GM18861 (cell line): ENCODE data around the gene AGFG1.
"Not testable (repeated sequence)": the region's sequence is repeated elsewhere in the genome, so short reads cannot be mapped to it uniquely, and the experiment has no call there.

Experiments
- ATAC-seq: cut with Tn5 transposase; IDR thresholded peaks from one replicate; pipeline ENCODE4 v1.9.1; 2021; ENCODE audit not compliant: unreplicated experiment

AGFG1 gene

DNA sequence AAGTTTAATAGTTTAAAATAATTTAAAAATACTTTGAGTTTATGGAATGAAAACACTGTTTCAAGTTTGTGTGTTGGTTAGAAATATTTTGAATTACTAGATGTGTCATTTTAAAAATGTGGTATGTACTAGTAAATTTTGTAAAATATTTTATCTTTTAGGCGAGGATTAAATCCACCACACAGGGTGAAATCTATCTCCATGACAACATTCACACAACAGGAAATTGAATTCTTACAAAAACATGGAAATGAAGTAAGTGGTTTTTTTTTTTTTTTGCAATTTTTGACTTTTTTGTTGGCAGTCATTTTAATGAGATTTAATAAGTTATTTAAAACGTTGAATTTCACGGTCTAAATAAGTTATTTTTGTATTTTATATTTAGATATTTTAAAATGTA, 19.4 kb downstream of the AGFG1 start:
- no peak for ATAC-seq

DNA sequence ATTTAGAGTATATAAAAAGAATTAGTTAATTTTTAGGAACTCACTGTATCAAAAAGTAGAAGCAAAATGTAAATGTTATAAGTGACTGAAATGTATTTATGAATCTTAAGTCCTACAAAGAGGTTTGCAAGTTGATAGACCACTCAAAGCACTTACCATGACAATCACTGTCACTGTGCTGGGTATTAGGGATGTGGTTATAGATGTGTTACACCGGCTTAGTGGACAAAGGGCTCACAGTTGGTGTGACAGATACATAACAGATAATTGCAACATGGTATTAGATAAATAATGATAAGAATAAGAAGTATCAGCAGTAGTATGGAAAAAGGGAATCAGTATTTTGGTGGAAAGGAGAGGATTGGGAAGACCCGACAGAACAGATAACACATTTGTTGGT, 21.6 kb downstream of the AGFG1 start:
- ATAC-seq, result no peak

DNA sequence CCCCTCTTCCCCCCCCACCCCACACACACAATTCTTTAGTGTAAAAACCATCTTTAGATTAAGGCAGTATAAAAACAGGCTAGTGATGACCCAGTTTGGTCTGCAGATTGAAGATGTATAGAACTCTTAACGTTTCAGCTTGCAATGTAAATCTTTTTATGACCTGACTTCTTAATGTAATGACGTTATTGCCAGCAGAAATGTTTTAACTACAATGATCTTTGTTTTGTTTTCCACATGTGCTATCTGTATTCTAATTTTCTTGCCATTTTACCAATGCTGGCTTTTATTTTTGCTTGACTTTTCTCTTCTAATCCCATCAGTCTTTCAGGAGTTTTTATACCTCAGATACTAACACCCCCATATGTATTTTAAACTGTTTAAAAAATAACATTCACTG, 25.2 kb downstream of the AGFG1 start:
- ATAC-seq, result no peak

DNA sequence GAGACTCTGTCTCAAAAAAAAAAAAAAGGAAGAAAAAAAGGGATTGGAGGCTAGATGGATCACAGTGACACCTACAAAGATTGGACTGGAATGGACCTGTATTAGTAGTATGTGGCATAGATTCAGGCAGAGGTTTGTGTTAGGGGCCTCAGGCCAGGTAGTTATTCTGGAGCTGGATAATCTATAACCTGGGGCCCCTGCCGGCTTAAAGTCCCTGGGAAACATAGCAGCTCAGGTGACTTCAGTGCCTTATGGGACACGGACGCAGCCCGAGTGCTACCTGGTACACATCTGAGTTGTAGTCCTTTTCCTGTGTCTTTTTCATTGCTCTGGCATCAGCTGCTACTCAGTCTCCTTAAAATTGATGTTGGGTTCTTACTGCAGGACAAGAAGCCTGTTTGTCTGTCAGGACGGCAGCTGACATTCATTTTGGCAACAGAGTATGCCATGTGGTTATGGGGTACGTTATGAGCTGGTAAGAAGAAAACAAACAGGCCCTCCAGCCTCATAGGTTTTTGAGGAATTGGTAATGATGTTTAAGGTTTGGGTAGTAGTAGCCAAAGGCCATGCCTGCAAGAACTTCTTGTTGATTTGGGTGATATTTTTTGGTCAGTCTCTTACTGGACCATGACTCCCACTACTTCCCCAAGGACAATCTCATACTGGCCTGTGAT, 27.8 kb downstream of the AGFG1 start:
- no peak for ATAC-seq

DNA sequence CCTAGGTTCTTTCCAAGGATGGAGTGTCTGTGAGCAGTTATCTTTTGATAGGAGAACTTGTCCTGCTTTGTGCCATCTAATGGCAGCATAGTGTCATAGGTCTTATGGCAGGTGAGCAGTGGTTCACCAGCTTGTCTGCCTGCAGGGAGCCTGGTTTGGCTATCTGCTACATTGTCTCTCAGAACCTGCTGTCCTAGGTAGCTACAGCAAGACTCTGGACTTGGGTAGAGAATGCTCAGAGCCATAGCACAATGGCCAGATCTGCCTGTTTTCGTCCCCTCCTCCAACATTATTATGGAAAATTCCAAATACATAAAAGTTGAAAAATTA, 28.3 kb downstream of the AGFG1 start:
- ATAC-seq, result no peak

DNA sequence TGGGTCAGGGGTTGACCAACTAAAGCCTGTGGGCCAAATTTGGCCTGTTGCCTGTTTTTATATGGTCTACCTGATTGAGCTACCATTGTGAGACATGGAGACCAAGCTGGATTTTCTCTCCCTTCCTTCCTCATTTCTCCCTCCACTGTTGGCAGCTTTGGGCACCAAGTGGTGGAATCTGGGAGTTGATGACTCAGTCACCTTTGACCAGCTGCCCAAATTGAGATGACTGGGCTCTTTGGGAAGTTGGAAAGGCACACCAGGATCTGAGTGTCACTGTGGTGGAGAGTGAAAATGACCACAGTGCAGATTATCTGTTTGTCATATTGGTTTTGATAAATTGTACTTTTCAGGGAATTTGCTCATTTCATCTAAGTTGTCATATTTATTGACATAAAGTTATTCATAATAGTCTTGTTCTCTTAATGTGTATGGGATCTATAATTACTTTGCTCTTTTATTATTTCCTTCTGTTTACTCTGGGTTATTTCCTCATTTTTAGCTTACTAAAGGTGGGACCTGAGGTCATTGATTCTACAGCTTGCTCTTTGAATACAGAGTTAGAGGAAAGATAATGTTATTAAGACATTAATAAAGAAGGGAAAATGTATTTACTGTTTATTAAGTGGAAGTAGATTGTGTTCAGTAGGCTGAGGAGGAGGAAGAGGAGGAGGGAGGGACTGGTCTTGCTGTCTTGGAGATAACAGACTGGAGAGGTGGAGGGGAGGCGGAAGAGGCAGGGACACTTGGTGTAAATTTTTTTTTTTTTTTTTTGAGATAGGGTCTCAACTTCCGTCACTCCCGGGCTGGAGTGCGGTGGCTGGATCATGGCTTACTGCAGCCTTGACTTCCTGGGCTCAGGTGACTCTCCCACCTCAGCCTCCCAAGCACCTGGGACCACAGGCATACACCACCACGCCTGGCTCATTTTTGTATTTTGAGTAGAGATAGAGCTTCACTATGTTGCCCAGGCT, 31.8 kb downstream of the AGFG1 start:
- ATAC-seq, result no peak

DNA sequence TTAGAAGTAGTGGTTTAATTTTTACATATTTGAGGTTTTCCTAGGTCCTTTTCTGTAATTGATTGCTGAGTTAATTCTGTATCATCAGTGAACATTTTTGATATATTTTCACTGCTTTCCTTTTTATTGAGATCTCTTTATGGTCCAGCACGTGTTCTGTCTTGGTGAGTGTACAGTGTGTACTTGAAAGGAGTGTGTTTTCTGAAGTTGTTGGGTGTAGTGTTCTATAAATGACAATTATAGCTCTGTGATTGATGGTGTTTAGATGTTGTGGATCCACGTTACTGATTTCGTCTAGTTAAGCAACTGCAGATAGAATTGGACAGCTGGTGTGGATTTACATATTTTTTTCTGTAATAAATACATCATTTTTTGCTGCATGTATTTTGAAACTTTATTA, 32.7 kb downstream of the AGFG1 start:
- ATAC-seq, result no peak

DNA sequence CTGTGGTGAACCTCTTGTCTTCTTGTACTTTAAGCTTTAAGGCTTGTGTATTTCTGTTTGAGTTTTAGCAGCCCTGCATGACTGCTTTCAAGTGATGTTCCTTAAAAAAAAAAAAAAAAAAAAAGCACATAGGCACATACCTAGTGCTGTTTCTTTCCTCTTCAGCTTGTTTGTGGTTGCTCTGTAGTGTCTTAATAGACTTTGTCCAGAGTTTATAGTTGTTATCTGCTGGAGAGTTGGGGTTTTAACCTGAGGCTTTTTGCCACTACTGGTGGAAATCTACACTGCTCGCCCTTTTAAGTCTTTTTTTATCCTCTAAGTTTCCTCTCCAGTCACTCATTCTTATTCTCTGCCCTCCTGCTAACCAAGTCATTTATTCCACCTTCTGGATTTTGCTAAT, 34.5 kb downstream of the AGFG1 start:
- ATAC-seq, result no peak

DNA sequence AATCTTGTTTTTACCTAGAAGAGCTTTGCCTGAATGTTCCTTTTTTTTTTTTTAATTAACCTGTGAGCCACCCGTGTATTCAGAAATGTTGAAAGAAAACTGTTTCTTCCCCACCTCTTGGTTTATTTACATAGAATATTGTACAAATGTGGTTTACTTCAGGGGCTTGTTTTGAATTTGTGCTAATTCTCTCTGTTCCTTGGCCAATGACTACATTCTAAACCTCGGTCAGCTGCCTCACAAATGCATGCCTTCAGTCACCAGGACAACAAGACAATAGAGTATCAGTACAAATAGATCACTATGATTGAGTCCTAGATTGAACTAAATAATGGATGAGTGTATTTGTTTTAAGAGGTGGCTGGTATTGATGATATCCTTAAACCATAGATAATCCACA, 36.0 kb downstream of the AGFG1 start:
- no peak for ATAC-seq

DNA sequence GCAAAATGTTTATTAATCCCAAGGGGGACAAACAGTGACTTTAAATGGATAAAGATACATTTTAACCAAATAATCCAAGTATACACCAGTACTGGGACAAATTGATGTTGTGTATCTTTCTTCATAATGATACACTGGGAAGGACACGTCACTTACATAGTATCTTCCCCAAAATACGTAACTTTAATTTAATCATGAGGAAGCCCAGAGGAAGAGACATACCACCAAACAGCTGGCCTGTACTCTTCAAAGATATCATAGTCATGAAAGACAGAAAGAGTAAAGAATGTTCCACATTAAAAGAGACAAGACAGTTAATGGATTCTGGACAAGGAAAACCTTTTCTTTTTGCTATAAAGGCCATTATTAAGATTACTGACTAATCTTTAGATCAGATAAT, 37.1 kb downstream of the AGFG1 start:
- ATAC-seq, result no peak

DNA sequence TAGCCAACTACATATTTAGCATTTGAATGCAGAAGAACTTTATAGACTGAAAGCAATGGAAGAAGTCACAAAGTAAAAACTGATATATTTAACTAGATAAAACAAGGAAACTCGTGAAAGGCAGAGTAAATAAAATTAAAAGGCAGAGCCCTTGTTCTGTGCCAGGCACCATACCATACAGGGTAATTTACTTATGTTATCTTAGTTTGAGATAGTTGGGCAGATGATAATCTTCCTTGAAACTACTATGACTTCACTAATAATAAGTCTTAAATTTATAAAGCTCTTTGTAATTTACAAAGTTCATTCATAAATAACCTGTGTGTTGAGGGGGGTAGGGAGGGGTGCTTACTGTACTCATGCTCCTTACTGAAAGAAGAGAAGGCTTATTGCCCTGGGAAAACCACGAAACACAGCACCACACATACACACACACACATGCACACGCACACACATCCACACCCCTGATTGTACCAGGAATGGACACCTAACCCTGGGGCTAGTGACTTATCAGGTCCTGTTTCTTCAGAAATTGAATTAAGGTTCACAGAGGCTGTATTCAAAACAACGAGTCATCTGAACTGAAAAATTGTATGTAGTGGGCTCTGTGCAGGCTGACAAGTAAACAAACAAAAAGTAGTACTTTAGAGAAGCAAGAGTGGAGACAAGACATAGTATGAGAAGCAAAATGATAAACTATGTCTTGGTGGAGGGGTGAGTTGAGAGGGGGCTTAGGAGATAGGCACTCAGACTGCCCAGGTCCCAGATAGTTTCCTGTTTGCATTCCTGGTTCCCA, 38.1 kb downstream of the AGFG1 start:
- no peak for ATAC-seq

DNA sequence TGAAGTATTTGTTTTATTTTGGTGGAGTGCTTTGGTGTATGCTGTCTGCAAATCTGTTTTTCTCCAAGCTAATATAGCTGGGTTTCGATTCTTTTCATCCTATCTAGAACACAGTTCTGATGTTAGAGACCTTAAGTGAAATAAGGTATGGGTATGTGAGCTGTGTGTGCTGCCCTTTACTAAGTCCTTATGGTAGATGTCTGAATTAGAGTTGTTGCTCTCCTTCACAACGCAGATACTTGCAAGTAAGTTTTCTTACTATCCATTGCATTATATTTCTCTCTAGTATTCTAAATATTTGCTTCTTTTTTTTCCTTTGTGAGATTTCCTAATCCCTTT, 38.6 kb downstream of the AGFG1 start:
- ATAC-seq, result no peak

DNA sequence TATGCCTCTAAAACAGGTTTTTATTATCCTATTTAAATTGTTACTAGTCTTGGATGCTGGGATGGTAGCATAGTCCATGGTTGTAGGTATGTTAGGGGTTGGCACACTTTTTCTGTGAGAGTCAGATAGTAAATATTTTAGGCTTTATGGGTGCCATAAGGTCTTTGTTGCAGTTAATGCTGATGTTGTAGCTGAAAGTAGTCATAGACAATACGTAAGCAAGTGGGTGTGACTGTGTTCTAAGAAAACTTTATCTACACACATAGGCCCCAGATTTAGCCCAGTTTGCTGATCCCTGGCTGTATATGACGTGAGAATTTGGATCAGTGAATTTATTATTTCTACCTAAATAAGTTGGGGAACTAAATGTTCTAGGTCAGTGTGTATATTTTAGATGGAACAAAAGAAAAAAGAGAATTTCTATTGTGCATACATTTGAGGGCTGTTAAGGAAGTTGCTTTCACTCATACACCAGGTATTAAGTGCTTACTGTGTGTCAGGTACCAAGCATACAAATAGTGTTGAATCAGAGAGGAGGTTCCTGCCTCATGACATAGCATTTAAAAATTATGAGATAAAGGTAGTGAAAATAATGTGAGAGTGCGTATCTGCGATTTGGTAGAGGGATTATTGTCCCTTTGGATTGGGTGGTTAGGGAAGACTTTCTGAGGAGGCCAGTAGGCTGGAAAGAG, 39.4 kb downstream of the AGFG1 start:
- no peak for ATAC-seq

DNA sequence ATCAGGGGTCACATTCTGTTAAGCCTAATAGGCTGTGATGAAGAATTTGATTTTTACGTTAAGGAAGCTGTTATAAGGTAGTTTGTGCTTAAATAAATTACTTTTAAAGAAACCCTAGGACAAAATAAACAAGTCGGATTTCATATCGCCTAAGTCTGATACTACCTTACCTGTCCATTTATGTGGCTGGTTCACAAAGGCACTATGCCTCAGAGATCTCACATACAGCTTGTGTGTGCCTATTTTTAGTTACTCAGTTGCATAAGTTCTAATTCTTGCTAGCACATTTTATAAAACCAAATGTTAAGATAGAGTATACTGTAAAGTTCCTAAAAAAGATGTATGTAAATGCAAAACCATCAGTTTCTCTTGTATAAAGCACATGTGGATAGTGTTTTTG, 40.0 kb downstream of the AGFG1 start:
- no peak for ATAC-seq

DNA sequence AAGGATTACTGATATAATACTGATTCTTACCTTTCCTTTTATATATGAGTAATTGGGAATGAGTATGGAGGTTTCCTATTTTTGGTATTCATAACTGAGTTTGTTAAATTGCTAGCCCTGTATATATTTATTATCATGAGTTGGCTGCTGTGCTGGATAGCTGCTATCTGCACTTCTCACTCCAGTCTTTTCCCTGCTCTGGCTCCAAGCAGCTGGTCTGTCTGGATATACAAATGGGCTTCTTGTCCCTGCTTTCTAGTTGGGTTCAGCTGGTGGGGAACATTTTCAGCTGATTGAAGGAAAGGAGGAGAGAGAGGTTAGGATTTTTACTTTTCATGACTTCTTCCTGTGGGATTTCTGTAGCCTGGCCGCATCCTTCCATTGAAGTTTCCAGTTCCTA, 41.2 kb downstream of the AGFG1 start:
- ATAC-seq, result no peak

DNA sequence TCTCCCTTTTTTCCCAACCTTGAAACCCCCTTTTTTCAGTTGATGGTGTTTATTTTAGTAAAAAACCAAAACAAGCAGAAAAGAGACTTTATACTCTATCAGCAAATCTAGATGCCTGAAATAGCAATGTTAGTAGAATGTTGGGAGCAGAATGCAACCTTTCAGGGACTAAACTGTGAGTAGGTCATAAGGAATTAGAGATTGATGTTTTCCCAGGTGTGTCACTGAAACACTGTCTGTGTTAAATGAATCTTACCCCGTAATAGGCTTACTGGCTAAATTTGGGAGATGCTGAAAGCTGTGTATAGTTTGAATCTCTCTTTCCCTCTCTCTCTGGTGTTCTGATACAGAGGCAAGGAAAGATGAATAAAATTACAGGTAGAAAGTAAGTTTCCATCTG, 43.8 kb downstream of the AGFG1 start:
- ATAC-seq, result no peak

DNA sequence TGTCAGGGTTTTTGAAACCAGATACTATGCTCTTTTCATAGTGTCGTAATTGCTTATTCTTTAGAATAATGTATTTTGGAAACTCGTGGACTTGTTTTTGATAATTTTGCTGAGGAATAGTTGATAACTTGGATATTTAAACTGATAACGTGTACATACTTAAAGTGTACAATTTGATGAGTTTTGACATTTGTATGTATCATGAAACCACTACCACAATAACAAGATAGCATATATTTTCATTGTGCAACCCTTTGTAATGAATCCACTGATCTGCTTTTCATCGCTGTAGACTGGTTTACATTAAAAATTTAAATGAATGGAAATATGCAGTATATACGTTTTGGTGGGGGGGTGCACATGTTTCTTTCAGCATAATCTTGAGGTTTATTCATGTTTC, 45.8 kb downstream of the AGFG1 start:
- ATAC-seq, result no peak

DNA sequence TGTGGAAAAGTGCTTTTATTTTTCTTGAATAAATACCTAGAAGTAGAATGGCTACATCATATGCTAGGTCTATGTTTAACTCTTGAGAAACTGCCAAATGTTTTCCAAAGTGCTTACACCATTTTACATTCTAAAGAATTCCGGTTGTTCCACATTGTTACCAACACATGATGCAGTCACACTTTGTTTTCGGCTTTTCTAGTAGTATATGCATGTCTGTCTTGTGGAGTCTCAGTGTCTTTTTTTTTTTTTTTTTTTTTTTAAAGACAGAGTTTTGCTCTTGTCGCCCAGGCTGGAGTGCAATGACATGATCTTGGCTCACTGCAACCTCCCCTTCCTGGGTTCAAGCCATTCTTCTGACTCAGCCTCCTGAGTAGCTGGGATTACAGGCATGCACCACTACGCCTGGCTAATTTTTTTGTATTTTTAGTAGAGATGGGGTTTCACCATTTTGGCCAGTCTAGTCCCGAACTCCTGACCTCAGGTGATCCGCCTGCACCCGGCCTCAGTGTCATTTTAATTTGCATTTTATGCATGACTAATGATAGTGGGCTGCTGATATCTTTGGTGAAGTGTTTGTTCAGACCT, 46.4 kb downstream of the AGFG1 start:
- ATAC-seq, result not testable (repeated sequence)

DNA sequence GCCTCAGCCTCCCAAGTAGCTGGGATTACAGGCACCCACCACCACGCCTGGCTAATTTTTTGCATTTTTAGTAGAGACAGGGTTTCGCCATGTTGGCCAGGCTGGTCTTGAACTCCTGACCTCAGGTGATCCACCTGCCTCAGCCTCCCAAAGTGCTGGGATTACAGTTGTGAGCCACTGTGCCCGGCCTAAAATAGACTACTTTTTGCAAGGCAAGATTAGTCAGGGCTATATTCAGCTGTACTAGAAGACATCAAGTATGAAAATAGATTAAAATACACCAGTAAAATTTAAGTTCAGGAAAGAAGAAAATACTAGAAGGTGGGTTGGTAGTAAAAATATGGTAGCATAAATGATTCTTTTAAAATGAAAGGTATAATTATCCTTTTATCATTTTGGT, 49.2 kb downstream of the AGFG1 start:
- ATAC-seq, result not testable (repeated sequence)

DNA sequence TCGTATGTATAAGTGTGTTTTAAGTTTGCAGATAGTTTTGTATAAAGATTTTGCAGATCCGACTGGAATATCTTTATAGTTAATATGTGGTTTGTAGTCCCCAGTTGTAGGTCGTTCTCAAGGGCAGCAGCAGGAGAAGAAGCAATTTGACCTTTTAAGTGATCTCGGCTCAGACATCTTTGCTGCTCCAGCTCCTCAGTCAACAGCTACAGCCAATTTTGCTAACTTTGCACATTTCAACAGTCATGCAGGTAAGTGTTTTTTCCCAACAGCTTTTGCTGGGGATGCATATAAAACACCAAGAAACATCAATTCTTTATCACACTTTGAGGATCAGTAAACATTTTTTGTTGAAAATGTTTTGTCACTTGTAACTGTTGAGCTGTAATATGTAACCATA, 52.7 kb downstream of the AGFG1 start:
- no peak for ATAC-seq

DNA sequence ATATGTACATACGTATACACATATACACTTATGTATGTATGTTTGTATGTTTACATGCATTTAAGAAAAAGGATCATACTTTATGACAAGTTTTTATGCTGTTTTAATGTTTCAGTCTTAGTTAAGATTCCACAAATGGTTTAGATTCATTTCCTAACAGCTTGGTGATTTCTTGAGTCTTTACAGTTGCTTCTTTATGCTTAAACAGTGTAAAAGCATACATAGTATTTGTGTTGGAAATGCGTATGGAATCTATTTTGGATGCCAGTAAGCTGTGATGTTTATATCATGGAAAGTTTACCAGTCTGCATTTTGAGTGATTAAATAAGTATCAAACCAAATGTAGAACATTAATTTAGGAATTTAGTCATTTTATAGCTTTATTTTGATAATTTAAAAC, 55.4 kb downstream of the AGFG1 start:
- ATAC-seq, result no peak
